Mucosa of descending colon (tissue), 3 donors: ENCODE results near the gene MLLT1. TPM values are rescaled to one million over a fixed set of nuclear protein-coding genes. Genes with fewer than 3 reads are reported as not detected.

ENCODE experiments used
- ATAC-seq: fragments of 200-7000 bp; cut with Tn5 transposase; one replicate; pipeline ENCODE4 v1.9.1; 2020; ENCODE audit warnings: mild to moderate bottlenecking, moderate library complexity
- DNase-seq, 3 donors: peaks; one replicate each; pipeline ENCODE4 v3.0.0-alpha.2; 2020
- H3K36me3 ChIP-seq: fragments of 200-600 bp; one replicate; pipeline ENCODE4 v1.8.0; 2021; ENCODE audit warnings: low read depth, mild to moderate bottlenecking
- H3K4me1 ChIP-seq: fragments of 200-600 bp; one replicate; pipeline ENCODE4 v1.8.0; 2021; ENCODE audit warnings: low read depth, mild to moderate bottlenecking
- H3K4me3 ChIP-seq: fragments of 200-600 bp; one replicate; pipeline ENCODE4 v1.8.0; 2021; ENCODE audit warnings: mild to moderate bottlenecking
- H3K9me3 ChIP-seq: fragments of 200-600 bp; one replicate; pipeline ENCODE4 v1.8.0; 2021; ENCODE audit warnings: mild to moderate bottlenecking
- CTCF ChIP-seq: fragments of 200-600 bp; IDR thresholded peaks from one replicate; pipeline ENCODE4 v1.8.0; 2022; ENCODE audit warnings: antibody characterized with exemption, mild to moderate bottlenecking
- intact Hi-C, 2 donors: fragments of 100-400 bp; cut with DNase I in 1 of 2; cut with micrococcal nuclease in 1 of 2; formaldehyde crosslinking; loops; one replicate each; pipeline versions ENCODE4 v1.11.0 to v1.11.1; 2022; cut with DNase I, micrococcal nuclease
- total RNA-seq, 3 donors: library from RNA; stranded (reverse); fragmentation: NEBNext Ultra II Directional in 2 of 3; extraction: Animal tissue kit (Norgen Biotek cat#: 25700) in 2 of 3; gene quantifications; one replicate each; pipeline versions ENCODE4 v1.2.1 to v1.2.4, GENCODE V29; 2021 to 2023
- donor health status: DM: no; HTN: no; CAD: no; lungs with moderate emphysema.
- donor health status: DM: no; HTN: no; CAD: no.
- donor health status: DM: no; HTN: yes; CAD: no.

MLLT1 gene
- total RNA-seq, 3 donors from 2014 or later = 32.5 to 75.3 (median 33.7) TPM

GRCh38 chr19:6233056-6233826 lies 46.5 kb downstream of the MLLT1 start:
- DNase-seq = peak in 2 of 3 donors; percentile 25 to 48
- ATAC-seq = no peak
- no peak for TF ChIP-seq CTCF
- Histone ChIP-seq H3K36me3 (no peaks in the 10 kb centered on the region), H3K4me1 (peaks cover 13% of the 10 kb centered on the region), H3K9me3 (no peaks in the 10 kb centered on the region), H3K4me3 (no peak overlapping the region)
- intact Hi-C loops = no loop called here

DNA sequence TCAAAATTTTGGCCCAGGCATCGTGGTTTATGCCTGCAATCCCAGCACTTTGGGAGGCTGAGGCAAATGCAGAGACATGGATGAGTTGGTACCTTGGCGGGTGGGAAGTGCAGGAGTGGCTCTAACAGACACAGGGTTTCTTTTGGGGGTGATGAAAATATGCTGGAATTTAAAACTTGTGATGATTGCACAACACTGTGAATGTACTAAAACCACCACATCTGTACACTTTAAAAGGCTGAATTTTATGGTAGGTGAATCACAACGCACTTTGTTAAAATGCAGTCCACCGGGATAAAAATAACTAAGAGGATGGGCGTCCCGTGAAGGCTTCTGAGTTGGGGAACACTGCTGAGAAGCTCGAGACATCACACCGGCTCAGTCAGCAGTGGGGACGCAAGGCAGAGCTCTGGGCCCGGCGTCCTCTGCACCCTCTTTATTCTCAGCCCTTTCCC lies 47.1 kb downstream of the MLLT1 start:
- intact Hi-C loops = no loop called here
- TF ChIP-seq CTCF = no peak
- Histone ChIP-seq H3K4me3 (no peak overlapping the region), H3K4me1 (peaks cover 13% of the 10 kb centered on the region), H3K36me3 (no peaks in the 10 kb centered on the region), H3K9me3 (no peaks in the 10 kb centered on the region)
- DNase-seq = no peak
- ATAC-seq = no peak

- Histone ChIP-seq H3K9me3 (no peaks in the 10 kb centered on the region), H3K4me3 (no peak overlapping the region), H3K4me1 (peaks cover 7% of the 10 kb centered on the region), H3K36me3 (no peaks in the 10 kb centered on the region)
- TF ChIP-seq CTCF = no peak
- intact Hi-C loops = no loop called here
- no peak for ATAC-seq
- no peak for DNase-seq
These were observed 48.8 kb downstream of the MLLT1 start for GRCh38 chr19:6230991-6231448.

DNA sequence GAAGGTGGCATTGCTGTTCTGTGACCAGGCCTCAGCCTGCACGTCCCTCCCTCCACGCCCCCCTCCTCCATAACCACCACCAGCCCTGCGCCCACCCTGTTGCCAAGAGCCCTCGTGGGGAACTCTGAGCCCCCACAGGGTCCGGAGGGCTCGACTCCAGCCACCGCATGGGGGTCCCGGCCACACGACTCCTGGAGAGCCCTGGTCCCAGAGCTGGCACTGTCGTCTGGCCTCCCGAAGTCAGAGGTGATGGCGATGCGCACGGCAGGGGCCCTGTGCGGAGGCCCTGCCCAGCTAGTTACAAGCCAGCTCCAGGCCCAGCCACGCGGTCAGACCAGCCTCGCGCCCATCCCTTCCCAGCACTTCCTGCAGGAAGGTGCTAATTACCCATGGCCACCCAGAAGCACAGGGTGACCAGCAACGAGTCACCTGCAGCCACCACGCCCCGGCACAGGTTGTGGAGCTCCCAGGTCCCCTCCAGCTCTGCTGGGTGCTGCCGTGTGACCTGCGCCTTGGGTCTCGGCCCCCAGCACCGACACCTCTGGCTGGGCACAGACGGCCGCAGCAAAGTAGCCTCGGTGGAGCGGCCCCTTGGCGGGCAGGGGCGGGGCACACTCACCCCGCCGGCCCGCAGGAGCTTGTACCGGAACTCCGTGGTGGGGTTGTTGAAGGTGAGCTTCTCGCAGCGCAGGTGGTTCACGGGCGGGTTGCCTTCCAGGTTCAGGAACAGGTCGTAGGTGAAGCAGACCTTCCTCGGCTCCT lies 49.6 kb downstream of the MLLT1 start:
- no peak for TF ChIP-seq CTCF
- intact Hi-C loops = no loop called here
- Histone ChIP-seq H3K9me3 (no peaks in the 10 kb centered on the region), H3K4me3 (no peak overlapping the region), H3K36me3 (no peaks in the 10 kb centered on the region), H3K4me1 (peaks cover 7% of the 10 kb centered on the region)
- DNase-seq = no peak
- no peak for ATAC-seq

- intact Hi-C loops = no loop called here
- H3K4me3 ChIP-seq = no peak overlapping the region
- H3K4me1 ChIP-seq = peaks cover 3% of the 10 kb centered on the region
- ATAC-seq (no peak), DNase-seq (no peak)
- H3K36me3 ChIP-seq = no peaks in the 10 kb centered on the region
- no peaks in the 10 kb centered on the region for H3K9me3 ChIP-seq
- TF ChIP-seq CTCF = no peak
These were observed 50.4 kb downstream of the MLLT1 start for GRCh38 chr19:6229216-6229913.
